GM19395 (cell line): ENCODE measurements around the gene CLEC18C.
"Not testable (repeated sequence)": the region's sequence is repeated elsewhere in the genome, so short reads cannot be mapped to it uniquely, and the experiment has no call there.

Source experiments
- ATAC-seq: cut with Tn5 transposase; IDR thresholded peaks from one replicate; pipeline ENCODE4 v1.9.1; 2021; ENCODE audit warnings: mild to moderate bottlenecking, moderate library complexity; ENCODE audit not compliant: unreplicated experiment

CLEC18C gene

GRCh38 chr16:70158261-70158939 is 15.2 kb upstream of the CLEC18C start:
- no peak for ATAC-seq

- ATAC-seq = no peak
Observed at GRCh38 chr16:70159355-70160348, 13.9 kb upstream of the CLEC18C start.

- no peak for ATAC-seq
Observed at GRCh38 chr16:70160388-70160787, 13.2 kb upstream of the CLEC18C start.

- no peak for ATAC-seq
Observed at GRCh38 chr16:70160821-70161220, 12.8 kb upstream of the CLEC18C start.

- no peak for ATAC-seq
Observed at GRCh38 chr16:70161350-70161749, 12.2 kb upstream of the CLEC18C start.

- no peak for ATAC-seq
Observed at GRCh38 chr16:70162041-70162451, 11.5 kb upstream of the CLEC18C start.

GRCh38 chr16:70163596-70163995 is 10.0 kb upstream of the CLEC18C start:
- ATAC-seq = no peak

- not testable (repeated sequence) for ATAC-seq
Observed at GRCh38 chr16:70166688-70167087, 6.9 kb upstream of the CLEC18C start.

- not testable (repeated sequence) for ATAC-seq
Observed at GRCh38 chr16:70173916-70174315, 329 bp downstream of the CLEC18C start.

- ATAC-seq = not testable (repeated sequence)
Observed at GRCh38 chr16:70174387-70174932, 873 bp downstream of the CLEC18C start.

GRCh38 chr16:70187858-70188607 is 14.4 kb downstream of the CLEC18C start:
- not testable (repeated sequence) for ATAC-seq

- not testable (repeated sequence) for ATAC-seq
Observed at GRCh38 chr16:70188608-70188915, 15.0 kb downstream of the CLEC18C start.

- ATAC-seq = not testable (repeated sequence)
Observed at GRCh38 chr16:70190574-70190973, 17.0 kb downstream of the CLEC18C start.

- ATAC-seq = not testable (repeated sequence)
Observed at GRCh38 chr16:70196683-70197300, 23.2 kb downstream of the CLEC18C start.

- ATAC-seq = not testable (repeated sequence)
Observed at GRCh38 chr16:70197611-70198010, 24.0 kb downstream of the CLEC18C start.

GRCh38 chr16:70198230-70198629 is 24.6 kb downstream of the CLEC18C start:
- ATAC-seq = not testable (repeated sequence)

GRCh38 chr16:70198666-70199065 is 25.1 kb downstream of the CLEC18C start:
- not testable (repeated sequence) for ATAC-seq

- not testable (repeated sequence) for ATAC-seq
Observed at GRCh38 chr16:70199170-70199569, 25.6 kb downstream of the CLEC18C start.

GRCh38 chr16:70200063-70200462 is 26.5 kb downstream of the CLEC18C start:
- not testable (repeated sequence) for ATAC-seq

- not testable (repeated sequence) for ATAC-seq
Observed at GRCh38 chr16:70203508-70203907, 29.9 kb downstream of the CLEC18C start.
